Psoas muscle (tissue), 8 donors: Measurements from ENCODE around the gene SLC25A25. TPM values are rescaled to one million over a fixed set of nuclear protein-coding genes. Genes with fewer than 3 reads are reported as not detected.

ENCODE experiments used
- ATAC-seq, 4 donors: fragments of 200-7000 bp; cut with Tn5 transposase; one replicate each; pipeline ENCODE4 v1.9.1; 2020; ENCODE audit warnings: moderate library complexity in 3 of 4, mild to moderate bottlenecking in 2 of 4
- DNase-seq, 2 donors: peaks; one replicate each; pipeline ENCODE4 v3.0.0-alpha.2; 2020
- H3K27ac ChIP-seq: fragments of 200-600 bp; one replicate; pipeline ENCODE4 v1.8.0; 2022
- H3K27me3 ChIP-seq, 3 donors: fragments of 200-600 bp in 1 of 3; one replicate each; pipeline versions ENCODE4 v1.6.1 to v1.8.0; 2013 to 2022; ENCODE audit warnings: low read length in 2 of 3, mild to moderate bottlenecking in 2 of 3, moderate library complexity in 1 of 3; ENCODE audit not compliant: insufficient read depth in 3 of 3
- H3K36me3 ChIP-seq, 2 donors: fragments of 200-600 bp in 1 of 2; one replicate each; pipeline versions ENCODE4 v1.6.1 to v1.8.0; 2013 to 2022; ENCODE audit warnings: low read depth in 1 of 2, mild to moderate bottlenecking in 1 of 2, moderate library complexity in 1 of 2; ENCODE audit not compliant: insufficient read depth in 1 of 2
- H3K4me1 ChIP-seq: fragments of 200-600 bp; one replicate; pipeline ENCODE4 v1.8.0; 2022
- H3K4me3 ChIP-seq: fragments of 200-600 bp; one replicate; pipeline ENCODE4 v1.8.0; 2022; ENCODE audit warnings: mild to moderate bottlenecking
- H3K9me3 ChIP-seq: fragments of 200-600 bp; one replicate; pipeline ENCODE4 v1.8.0; 2022
- WGBS, 3 donors: extraction: QIAGEN DNeasy Blood & Tissue Kit; methylation state at CpG; one replicate each; pipeline versions ENCODE4 v1.1.6 to v1.1.7; 2013; 5-methylcytosine and 5-hydroxymethylcytosine counted together
- intact Hi-C, 2 donors: fragments of 100-400 bp; cut with DNase I; formaldehyde crosslinking; loops; one replicate each; pipeline versions ENCODE4 v1.11.0 to v1.14.2; 2022
- polyA plus RNA-seq, 3 donors: library from polyadenylated mRNA; stranded (reverse); fragments of 200-250 nt; gene quantifications; one replicate each; pipeline ENCODE4 v1.2.3, GENCODE V29; 2013
- total RNA-seq, 4 donors: library from RNA; stranded (reverse); fragmentation: NEBNext Ultra II Directional in 2 of 4; extraction: Animal tissue kit (Norgen Biotek cat#: 25700) in 2 of 4; gene quantifications; one replicate each; pipeline versions ENCODE4 v1.2.1 to v1.2.4, GENCODE V29; 2021 to 2023
- TF ChIP-seq, protein P1 (sequence below): fragments of 200-600 bp; IDR thresholded peaks from one replicate; pipeline ENCODE4 v1.8.0; 2022; ENCODE audit warnings: antibody characterized with exemption
- donor health status: healthy with polysubstance abuse.
- donor health status: DM: no; HTN: no; CAD: no; lungs with moderate emphysema.
- donor health status: Bipolar disorder and iron deficiency.
- donor health status: healthy.
- donor health status: DM: yes; HTN: yes; CAD: no.
- donor health status: DM: no; HTN: no; CAD: no.
- donor health status: DM: no; HTN: no; CAD: no.
- donor health status: DM: yes; HTN: yes; CAD: no.

SLC25A25 gene
- total and polyA plus RNA-seq, 7 donors: 3.6 to 50.3 (median 10.6) TPM

DNA sequence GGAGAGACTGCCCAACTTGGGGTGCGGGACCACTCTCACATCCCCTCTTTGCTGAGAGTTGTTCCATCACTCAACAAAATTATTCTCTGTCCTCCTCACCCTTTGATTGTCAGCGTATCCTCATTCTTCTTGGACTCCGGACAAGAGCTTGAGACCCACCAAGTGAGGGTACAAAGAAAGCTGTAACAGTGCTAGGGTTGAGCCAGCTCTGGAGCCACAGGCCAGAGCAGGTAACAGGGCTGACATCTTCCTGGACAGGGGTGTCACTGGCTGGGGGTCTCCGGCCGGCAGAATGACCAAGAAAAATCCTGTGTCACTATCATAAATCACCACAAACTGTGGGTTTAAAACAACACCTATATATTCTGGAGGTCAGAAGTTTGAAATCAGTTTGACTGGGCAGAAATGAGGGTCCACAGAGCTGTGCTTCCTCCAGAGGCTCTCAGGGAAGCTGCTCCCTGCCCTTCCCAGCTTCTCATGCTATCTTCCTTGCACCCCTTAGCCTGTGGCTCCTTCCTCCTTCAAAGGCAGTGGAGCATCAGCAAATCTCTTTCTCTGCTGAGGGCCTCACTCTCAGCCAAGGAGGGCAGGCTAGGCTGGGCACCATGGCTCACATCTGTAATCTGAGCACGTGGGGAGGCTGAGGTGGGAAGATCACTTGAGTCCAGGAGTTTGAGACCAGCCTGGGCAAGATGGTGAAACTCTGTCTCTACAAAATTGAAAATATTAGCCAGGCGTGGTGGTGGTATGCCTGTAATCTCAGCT, 87.9 kb downstream of the SLC25A25 start:
- no peak overlapping the region for H3K27ac ChIP-seq
- H3K4me3 ChIP-seq: no peak overlapping the region
- DNase-seq (peak in 1 of 2 donors; percentile 33), ATAC-seq (no peak)
- no peaks in the 10 kb centered on the region for H3K9me3 ChIP-seq
- no peaks in the 10 kb centered on the region for H3K36me3 ChIP-seq
- intact Hi-C loops: no loop called here
- 75 to 81% (median 81%) methylated on average over 7 of the region's 7 CpGs for WGBS, 3 donors
- TF ChIP-seq, protein P1, sequence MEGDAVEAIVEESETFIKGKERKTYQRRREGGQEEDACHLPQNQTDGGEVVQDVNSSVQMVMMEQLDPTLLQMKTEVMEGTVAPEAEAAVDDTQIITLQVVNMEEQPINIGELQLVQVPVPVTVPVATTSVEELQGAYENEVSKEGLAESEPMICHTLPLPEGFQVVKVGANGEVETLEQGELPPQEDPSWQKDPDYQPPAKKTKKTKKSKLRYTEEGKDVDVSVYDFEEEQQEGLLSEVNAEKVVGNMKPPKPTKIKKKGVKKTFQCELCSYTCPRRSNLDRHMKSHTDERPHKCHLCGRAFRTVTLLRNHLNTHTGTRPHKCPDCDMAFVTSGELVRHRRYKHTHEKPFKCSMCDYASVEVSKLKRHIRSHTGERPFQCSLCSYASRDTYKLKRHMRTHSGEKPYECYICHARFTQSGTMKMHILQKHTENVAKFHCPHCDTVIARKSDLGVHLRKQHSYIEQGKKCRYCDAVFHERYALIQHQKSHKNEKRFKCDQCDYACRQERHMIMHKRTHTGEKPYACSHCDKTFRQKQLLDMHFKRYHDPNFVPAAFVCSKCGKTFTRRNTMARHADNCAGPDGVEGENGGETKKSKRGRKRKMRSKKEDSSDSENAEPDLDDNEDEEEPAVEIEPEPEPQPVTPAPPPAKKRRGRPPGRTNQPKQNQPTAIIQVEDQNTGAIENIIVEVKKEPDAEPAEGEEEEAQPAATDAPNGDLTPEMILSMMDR: no peak
- H3K4me1 ChIP-seq: peaks cover 6% of the 10 kb centered on the region
- no peaks in the 10 kb centered on the region for H3K27me3 ChIP-seq

Other genes starting within 250 kb of the SLC25A25 start
- gene ENG, start 213.6 kb upstream of the SLC25A25 start, total RNA-seq: 10 to 100 TPM; 31.7 to 80.4 (median 54.3) TPM
- gene ENG, start 213.6 kb upstream of the SLC25A25 start, polyA plus RNA-seq: 10 to 100 TPM; 22.1 to 78.1 (median 28.6) TPM
- gene AK1, start 190.6 kb upstream of the SLC25A25 start, total RNA-seq: 100 to 1,000 TPM; 369 to 854 (median 688) TPM
- 100 to 1,000 TPM; 310 to 845 (median 778) TPM for gene AK1, start 190.6 kb upstream of the SLC25A25 start, polyA plus RNA-seq
- gene ST6GALNAC6, start 168.6 kb upstream of the SLC25A25 start, total RNA-seq: 10 to 100 TPM; 20.3 to 26.1 (median 24.4) TPM
- 10 to 100 TPM; 18.5 to 35.5 (median 31.0) TPM for gene ST6GALNAC6, start 168.6 kb upstream of the SLC25A25 start, polyA plus RNA-seq
- gene ST6GALNAC4, start 151.2 kb upstream of the SLC25A25 start, total RNA-seq: 10 to 100 TPM in 3 of 4 donors, 1 to 10 TPM in 1; 8.9 to 52.6 (median 27.3) TPM
- 10 to 100 TPM; 14.0 to 31.4 (median 14.8) TPM for gene ST6GALNAC4, start 151.2 kb upstream of the SLC25A25 start, polyA plus RNA-seq
- gene PIP5KL1, start 137.5 kb upstream of the SLC25A25 start, total RNA-seq: under 1 TPM in 2 of 4 donors, not detected in 2; 0.40 to 0.44 TPM
- gene PIP5KL1, start 137.5 kb upstream of the SLC25A25 start, polyA plus RNA-seq: under 1 TPM in 2 of 3 donors, not detected in 1; 0.05 to 0.12 TPM
- gene DPM2, start 130.4 kb upstream of the SLC25A25 start, total RNA-seq: 10 to 100 TPM in 3 of 4 donors, 1 to 10 TPM in 1; 9.7 to 17.4 (median 12.2) TPM
- 10 to 100 TPM; 16.6 to 39.6 (median 37.1) TPM for gene DPM2, start 130.4 kb upstream of the SLC25A25 start, polyA plus RNA-seq
- 10 to 100 TPM in 1 of 4 donors, 1 to 10 TPM in 3; 3.6 to 11.4 (median 8.3) TPM for gene EEIG1, start 87.2 kb upstream of the SLC25A25 start, total RNA-seq
- 1 to 10 TPM; 3.6 to 6.1 (median 5.1) TPM for gene EEIG1, start 87.2 kb upstream of the SLC25A25 start, polyA plus RNA-seq
- gene NAIF1, start 912 bp upstream of the SLC25A25 start, total RNA-seq: 1 to 10 TPM; 5.9 to 8.7 (median 6.1) TPM
- gene NAIF1, start 912 bp upstream of the SLC25A25 start, polyA plus RNA-seq: 1 to 10 TPM; 4.2 to 8.0 (median 7.8) TPM
- 100 to 1,000 TPM; 102 to 150 (median 116) TPM for gene PTGES2, start 59.5 kb downstream of the SLC25A25 start, total RNA-seq
- 100 to 1,000 TPM in 2 of 3 donors, 10 to 100 TPM in 1; 61.2 to 134 (median 119) TPM for gene PTGES2, start 59.5 kb downstream of the SLC25A25 start, polyA plus RNA-seq
- 1 to 10 TPM in 2 of 4 donors, under 1 TPM in 1, not detected in 1; 0.47 to 2.1 (median 1.4) TPM for gene LCN2, start 81.2 kb downstream of the SLC25A25 start, total RNA-seq
- under 1 TPM; 0.08 to 0.90 (median 0.69) TPM for gene LCN2, start 81.2 kb downstream of the SLC25A25 start, polyA plus RNA-seq
- gene BBLN, start 92.0 kb downstream of the SLC25A25 start, total RNA-seq: 10 to 100 TPM; 14.0 to 21.3 (median 17.8) TPM
- gene BBLN, start 92.0 kb downstream of the SLC25A25 start, polyA plus RNA-seq: 10 to 100 TPM; 23.1 to 36.2 (median 27.8) TPM
- gene CIZ1, start 123.3 kb downstream of the SLC25A25 start, total RNA-seq: 100 to 1,000 TPM in 3 of 4 donors, 10 to 100 TPM in 1; 86.0 to 119 (median 109) TPM
- gene CIZ1, start 123.3 kb downstream of the SLC25A25 start, polyA plus RNA-seq: 10 to 100 TPM; 36.2 to 84.7 (median 49.9) TPM
- gene DNM1, start 135.1 kb downstream of the SLC25A25 start, total RNA-seq: 1 to 10 TPM; 1.2 to 5.4 (median 3.2) TPM
- gene DNM1, start 135.1 kb downstream of the SLC25A25 start, polyA plus RNA-seq: 1 to 10 TPM; 1.1 to 2.4 (median 1.5) TPM
- 10 to 100 TPM; 63.5 to 85.3 (median 76.7) TPM for gene GOLGA2, start 207.8 kb downstream of the SLC25A25 start, total RNA-seq
- gene GOLGA2, start 207.8 kb downstream of the SLC25A25 start, polyA plus RNA-seq: 10 to 100 TPM; 57.2 to 79.4 (median 72.4) TPM
- 10 to 100 TPM in 3 of 4 donors, 1 to 10 TPM in 1; 10.0 to 24.7 (median 13.0) TPM for gene SWI5, start 208.0 kb downstream of the SLC25A25 start, total RNA-seq
- 10 to 100 TPM; 20.1 to 23.0 (median 22.6) TPM for gene SWI5, start 208.0 kb downstream of the SLC25A25 start, polyA plus RNA-seq